ENCODE results near the gene SMTNL2.
"Not testable (repeated sequence)": the region's sequence is repeated elsewhere in the genome, so short reads cannot be mapped to it uniquely, and the experiment has no call there.

SMTNL2 gene

DNA sequence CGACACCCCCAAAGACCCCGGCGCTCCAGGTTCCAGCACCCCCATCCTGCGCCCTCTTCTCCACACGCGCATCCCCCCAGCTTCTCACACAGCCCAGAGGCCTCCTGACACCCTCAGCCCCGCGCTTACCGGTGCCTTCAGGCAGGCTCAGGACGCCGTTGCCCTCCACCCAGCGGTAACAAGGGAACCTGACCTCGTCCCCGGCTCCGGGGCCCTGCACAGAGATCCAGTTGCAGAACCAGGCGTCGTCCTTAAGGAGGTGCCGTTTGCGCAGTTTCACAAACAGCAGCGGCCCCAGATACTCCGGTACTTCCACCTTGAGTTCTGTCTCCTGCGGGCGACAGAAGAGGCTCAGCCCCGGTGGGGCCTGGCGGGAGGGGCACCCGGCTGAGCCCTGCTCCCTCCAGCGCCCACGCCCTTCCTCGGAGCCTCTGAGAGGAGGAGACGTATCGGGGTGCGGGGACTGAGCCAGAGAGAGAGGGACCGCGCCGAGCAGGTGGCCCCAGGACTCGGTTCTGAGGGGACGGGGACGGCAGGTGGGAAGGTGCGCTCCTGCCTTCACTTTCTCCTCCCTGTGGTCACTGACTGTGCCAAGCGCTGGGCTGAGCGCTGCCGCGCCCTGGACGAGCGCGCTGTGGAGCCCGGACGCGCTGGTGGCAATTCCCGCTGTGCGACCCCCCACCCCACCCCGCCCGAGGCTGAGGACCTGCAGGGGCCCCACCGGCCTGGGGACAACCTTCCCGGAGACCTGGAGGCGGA, 55.2 kb downstream of the SMTNL2 start:
- DNase-seq: not testable (repeated sequence)

DNA sequence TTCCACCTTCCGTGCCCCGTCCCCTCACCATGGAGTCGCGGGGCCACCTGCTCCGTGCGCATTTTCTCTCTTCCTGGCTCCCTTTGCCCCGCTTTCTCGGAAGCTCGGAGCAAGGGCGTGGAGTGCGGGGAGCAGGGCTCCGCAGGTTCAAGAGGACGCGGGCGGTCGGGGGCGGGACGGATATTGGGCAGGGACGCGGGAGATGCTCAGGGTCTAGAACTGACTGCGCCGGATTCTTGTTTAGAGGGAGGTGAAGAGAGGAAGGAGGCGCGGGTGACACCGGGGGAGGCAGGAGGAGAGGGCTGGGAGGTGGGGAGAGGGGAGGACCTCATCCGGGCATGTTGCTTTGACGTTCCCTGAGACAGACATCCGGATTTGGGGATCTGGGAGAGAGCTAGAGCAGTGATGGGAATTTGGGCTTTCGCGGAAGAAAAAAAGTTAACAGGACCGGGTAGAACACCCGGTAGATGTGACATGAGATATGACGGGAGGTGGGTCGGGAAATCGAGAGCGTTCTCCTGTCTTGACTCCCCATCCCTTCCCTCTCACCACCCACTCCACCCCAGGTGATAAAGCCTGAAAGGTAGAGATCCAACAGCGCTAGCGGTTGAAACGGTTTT, 56.4 kb downstream of the SMTNL2 start:
- DNase-seq: not testable (repeated sequence)

DNA sequence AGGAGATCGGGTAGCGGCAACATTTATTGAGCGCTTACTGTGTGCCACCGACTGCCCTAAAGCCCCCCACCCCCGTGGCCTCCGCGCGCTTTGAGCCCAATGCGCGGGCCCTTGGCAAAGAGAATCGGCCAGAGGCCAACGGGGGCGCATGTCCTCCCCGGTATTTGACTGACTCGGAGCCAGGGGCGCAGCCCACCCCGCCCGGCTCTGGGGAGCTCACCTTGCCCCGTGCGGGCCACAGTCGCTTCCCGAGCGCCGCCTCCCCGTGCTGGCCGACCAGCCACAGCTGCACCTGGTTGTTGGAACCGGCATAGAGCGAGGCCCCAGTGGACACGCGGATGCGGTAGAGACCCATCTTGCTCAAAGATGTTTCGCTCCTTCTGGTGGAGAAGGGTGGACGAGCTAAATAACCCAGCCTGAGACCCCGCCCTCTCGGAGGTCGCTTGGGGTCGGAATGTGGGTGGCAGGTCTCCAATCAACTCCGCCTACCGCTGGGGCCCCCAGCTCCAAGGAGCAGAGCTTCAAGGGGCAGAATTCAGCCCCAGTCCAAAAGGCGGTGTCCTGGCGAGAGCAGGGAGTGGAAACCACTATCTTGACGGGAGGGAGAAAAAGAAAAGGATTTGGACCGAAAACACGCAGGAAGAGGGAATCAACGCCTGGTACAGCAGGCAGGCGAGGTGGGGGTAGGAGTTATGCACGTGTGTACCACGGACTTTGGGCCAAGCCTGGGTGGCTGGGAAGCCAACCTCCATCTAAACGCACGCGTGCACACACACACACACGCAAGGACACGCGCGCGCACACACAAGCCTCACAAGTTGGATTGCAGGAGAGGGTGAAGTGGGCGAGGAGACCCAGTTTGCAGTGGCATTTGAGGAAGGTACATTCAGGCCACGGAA, 57.2 kb downstream of the SMTNL2 start, which contains the start of gene ALOX15:
TSS of gene ALOX15 (minus strand) at position 382 of the 899 bp plus-strand sequence. CDS start at position 355, 27 bp downstream.
- DNase-seq: no peak

DNA sequence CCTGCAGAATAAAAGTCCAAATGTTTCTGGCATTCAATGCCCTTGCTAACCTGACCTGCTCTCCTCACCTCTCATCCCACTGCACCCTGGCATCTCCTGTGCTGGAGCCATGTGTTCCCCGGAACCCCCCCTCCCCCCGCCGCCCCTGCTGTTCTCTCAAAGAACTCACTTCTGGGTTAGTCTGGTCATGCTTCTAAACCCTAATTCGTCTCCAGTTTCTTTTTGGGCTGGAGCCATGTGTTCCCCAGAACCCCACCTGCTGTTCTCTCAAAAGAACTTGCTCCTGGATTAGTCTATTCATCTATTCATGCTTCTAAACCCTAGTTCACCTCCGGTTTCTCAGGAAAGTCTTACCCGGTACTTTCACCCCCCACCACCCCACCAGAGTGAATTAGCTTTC, 58.0 kb downstream of the SMTNL2 start:
- DNase-seq: no peak

DNA sequence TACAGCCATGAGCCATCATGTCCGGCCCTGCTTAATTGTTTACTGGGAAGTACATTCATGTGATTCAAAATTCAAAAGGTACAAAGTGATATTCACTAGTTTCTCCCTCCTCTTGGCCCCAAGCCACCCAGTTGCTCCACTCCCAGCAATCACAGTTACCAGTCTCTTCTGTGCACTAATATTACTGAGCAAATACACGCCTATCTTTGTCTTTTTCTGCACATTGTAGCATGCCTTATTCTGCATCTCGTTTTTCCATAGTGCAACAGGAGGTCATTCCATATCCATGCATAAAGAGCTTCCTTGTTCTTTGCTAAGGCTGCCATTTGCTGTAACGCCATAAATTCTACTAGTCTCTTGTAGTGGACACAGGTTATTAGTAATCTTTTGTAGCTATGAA, 59.3 kb downstream of the SMTNL2 start:
- DNase-seq: no peak

DNA sequence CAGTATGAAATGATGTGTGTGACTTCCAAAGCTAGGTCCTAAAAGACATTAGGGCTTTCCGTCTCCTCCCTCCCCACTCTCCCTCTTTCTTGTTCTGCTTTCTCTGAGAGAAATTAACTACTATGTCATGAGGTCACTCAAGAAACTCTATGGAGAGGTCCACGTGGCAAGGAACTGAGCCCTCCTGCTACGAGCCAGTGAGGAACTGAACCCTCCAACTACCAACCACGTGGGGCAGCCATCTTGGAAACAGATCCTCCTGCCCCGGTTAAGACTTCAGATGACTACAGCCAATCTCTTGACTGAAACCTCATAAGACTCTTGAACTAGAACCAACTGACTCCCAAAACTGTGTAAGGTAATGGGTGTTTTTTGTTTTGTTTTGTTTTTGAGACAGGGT, 61.3 kb downstream of the SMTNL2 start:
- no peak for DNase-seq

DNA sequence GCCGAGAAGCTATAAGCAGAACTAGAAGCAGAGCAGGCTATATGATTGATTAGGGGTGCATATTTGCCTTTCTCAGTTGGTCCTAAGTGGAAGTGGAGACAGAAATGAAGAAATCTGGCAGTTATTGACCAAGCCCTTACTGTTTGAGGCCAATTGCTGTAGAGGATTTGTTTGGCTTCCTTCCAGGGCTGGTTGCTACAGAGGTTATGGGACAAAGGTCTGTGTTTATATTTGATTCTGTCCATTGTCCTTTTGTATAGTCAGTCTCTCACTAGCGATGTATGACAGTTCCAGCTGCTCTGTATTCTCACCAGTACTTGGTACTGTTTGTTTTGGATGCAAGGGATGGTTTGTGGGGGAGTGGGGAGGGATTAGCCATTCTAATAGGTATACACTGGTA, 64.4 kb downstream of the SMTNL2 start:
- DNase-seq: no peak

DNA sequence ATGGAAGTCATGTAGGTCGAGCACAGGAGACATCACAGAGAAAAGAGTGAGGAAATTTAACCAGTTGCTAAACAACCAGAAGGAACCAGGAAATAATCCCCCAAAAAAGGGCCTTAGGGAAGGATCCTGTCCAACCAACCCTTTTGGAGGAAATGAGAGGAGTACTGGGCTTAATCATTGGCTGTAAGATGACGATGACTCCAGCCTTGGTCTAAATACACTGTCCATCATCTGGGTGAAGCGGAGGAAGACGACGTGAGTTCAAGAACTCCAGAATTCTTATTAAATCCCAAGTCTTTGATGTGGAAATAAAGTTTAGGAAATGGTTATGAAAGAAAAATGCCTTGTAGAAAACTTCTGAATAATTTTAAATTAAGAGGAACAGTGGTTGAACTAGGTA, 68.7 kb downstream of the SMTNL2 start:
- no peak for DNase-seq

DNA sequence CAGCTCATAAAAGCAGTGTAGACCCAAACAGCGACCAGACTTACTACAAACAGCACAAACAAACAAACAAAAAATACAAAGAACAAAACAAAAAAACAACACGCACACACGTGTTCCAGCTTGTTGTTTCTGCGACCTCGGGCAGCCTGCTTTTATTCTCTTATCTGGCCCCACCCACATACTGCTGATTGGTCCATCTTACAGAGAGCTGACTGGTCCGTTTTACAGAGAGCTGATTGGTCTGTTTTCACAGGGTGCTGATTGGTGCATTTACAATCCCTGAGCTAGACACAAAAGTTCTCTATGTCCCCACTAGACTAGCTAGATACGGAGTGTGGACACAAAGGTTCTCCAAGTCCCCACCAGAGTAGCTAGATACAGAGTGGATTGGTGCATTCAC, 71.6 kb downstream of the SMTNL2 start:
- not testable (repeated sequence) for DNase-seq

DNA sequence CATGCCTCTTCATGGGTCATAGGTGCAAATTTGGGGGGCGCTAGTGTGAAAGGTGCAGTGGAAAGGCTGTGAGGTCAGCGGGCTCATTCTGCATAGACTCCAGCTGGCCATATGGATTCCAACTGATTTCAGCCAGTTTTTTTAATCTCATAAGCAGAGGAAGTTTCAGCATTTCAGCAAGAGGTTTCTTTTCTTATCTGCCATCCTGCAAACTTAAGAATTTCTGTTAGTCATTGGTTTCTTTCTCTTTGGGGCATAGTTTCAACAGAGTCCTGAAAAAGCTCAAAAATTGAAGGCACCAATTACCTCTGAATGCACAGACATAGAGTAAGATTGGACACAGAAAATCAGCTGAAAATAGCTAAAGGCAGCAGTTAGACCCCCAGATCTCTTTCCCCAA, 73.3 kb downstream of the SMTNL2 start:
- no peak for DNase-seq
